HG02884 (cell line): ENCODE data around the gene FAM200B.

ENCODE experiments used
- ATAC-seq: cut with Tn5 transposase; IDR thresholded peaks from one replicate; pipeline ENCODE4 v1.9.1; 2021; ENCODE audit warnings: mild to moderate bottlenecking, moderate library complexity; ENCODE audit not compliant: unreplicated experiment

Gene FAM200B

DNA sequence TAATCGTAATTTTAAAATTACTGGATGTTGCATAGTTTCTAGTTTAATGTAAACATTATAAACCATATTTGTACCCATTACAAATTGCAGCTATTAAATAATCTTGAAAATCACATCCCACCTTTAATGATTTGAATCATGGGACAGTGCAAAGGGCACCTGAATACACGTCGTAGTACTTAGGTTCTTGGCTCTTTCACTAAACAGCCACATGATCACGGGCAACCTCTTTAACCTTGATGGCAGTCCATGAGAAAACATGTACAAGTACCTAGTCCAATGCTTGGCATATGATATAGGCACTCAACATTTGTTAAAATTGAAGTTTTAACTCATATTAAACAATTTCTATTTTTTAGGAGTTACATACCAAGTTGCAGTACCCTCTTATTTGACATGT, 14.6 kb upstream of the FAM200B start:
- no peak for ATAC-seq

DNA sequence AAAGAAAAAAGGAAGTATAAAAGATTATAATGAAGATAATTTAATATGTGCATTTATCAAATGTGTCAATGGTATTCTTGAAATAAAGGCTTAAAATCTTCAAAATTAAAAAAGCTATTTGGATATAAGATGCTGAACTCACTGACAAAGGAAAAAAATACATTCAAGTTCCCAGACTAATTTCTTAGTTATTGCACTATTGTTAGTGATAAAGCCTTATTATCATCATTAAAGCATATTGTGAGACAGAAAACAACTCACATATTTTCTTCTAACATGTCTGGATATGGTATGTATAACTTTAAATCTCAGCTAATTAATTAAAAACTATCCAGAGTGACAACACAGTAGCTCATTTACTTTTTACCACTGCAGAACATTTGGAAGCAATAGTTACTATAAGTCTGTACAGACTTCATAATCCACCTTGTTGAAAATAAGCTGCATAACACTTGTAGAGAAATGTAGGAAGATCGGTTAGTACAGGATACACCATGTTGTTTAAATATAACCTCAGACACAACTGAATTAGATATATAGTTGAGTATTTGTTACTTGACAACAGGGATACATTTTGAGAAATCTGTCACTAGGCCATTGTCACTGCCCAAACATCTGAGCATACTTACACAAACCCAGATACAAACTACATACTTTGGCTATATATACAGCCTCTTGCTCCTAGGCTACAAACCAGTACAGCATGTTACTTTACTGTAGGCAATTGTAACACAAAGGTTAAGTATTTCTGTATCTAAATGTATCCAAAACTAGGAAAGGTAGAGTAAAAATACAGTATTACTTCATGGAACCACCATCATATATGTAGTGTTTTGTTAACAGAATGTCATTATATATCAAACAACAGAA, 12.8 kb upstream of the FAM200B start:
- no peak for ATAC-seq

DNA sequence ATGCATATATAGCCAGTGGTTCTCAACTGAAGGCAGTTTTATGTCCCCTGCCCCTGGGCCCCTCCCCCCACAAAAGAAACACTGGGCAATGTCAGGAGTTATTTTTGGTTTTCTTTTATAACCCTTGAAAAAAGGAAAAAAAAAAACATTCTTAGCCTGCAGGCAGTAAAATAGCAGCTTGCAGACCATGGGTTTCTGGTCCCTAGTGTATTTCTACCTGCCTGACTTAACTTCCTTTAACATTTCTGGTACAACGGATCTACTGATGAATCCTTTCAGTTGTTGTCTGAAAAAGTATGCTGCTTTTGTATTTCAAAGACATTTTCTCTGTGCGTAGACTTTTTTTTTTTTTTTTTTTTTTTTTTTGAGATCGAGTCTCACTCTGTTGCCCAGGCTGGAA, 11.1 kb upstream of the FAM200B start:
- no peak for ATAC-seq

DNA sequence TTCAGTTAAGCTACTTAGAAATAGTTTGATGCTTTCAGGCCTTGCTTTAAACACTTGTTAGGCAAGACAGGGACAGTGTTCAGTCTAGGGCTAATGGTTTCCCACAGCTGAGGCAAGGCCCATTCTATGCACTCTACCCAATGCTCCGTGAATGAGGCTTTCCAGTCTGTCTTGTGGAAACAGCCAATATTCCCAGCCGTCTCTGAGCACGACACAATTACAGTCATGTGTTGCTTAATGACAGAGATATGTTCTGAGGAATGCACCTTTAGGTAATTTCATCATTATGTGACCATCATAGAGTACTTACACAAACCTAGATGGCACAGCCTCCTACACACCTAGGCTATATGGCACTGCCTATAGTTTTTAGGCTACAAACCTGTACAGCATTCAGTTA, 9.5 kb upstream of the FAM200B start:
- ATAC-seq = no peak

DNA sequence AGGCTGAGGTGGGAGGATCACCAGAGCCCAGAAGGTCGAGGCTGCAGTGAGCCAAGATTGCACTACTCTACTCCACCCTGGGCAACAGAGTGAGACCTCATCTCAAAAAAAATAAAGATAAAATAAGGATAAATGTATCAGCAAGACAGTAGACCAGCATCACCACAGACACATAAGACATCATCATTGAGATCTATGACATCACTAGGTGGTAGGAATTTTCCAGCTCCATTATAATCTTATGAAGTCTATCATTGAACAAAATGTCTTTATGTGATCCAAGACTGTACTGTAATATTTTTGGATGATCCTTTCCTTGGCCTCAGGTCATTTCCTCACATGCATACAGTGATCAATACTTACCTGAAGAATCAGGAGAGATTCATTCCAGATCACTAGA, 8.3 kb upstream of the FAM200B start:
- no peak for ATAC-seq

DNA sequence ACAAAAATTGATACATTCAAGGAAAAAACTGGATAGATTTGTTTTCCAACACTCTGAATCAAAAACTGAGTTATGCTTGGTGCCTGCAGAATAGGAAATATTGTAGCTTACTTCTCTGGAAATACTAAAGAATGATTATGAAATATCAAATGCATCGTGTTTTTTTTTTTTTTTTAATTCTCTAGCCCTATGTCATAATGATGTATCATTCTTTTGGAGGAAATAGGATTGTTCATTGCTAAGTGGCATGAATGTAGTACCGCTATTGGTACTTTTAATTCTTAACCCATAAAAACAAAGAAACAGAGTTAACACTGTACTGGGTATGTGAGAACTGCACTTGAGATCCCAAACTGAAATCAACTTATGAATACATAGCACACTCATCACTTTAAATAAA, 7.6 kb upstream of the FAM200B start:
- ATAC-seq = no peak

DNA sequence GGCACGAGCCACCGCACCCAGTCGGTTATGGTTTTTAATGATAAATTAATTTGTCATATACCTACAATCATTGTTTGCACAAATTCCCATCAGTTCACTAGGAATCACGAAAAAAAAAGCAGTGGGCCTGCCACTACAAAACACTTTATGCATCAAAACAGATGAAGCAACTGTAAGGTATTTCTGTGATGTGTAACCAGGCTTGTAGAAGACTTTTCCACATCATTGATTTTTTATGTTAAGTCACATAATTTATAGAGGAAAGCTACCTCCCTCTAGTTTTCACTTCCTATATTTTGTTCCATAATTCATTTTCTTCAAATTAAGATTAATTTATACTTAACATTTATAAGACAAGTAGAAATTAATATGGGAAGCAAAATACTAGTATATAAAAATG, 6.7 kb upstream of the FAM200B start:
- ATAC-seq = no peak

DNA sequence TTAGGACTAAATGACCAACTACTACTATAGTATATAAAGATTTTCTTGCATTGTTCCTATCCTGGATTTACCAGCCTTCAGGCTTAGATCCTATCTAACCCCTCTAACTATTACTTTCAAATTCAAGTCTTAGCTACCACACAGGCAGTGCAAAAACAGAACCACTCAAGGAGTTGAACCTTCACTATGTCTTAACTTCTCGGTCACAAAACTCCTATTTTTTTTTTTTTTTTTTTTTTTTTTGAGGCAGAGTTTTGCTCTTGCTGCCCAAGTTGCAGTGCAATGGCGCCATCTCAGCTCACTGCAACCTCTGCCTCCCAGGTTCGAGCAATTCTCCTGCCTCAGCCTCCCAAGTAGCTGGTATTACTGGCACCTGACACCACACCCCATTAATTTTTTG, 6.3 kb upstream of the FAM200B start:
- no peak for ATAC-seq

DNA sequence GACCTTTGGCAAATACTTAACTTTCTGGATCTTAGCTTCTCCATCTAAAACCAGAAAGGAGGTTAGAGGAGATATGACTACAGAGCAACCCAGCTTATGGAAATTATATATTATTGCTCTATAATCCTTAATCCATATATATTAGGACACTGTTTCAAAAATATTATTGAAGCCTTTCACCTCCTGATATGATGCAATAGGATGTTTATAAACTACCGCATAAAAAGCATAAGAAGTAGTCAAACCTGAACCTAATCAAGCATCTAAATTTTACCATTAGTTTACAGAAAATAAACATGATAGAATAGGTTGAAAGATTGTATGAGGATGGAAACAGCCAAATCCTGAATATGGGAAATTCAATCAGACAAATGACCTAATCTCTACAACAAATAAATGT, 5.6 kb upstream of the FAM200B start:
- ATAC-seq = no peak

DNA sequence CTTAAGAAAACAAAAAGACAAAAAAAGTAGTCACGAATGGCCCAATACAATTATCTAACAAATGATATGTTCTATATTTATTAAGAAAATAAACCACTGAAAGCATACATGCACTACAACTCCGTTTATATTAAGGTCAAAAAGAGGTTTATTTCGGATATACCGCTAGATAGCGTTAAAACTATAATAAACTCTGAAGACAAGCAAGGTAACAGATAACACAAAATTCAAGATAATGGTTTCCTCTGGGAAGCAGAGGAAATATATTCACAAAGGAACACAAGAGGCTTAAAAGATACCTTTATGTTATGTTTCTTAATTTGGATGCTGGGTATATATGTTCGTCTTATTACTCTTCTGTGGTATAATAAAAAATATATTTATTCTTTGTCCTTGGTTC, 4.7 kb upstream of the FAM200B start:
- no peak for ATAC-seq

DNA sequence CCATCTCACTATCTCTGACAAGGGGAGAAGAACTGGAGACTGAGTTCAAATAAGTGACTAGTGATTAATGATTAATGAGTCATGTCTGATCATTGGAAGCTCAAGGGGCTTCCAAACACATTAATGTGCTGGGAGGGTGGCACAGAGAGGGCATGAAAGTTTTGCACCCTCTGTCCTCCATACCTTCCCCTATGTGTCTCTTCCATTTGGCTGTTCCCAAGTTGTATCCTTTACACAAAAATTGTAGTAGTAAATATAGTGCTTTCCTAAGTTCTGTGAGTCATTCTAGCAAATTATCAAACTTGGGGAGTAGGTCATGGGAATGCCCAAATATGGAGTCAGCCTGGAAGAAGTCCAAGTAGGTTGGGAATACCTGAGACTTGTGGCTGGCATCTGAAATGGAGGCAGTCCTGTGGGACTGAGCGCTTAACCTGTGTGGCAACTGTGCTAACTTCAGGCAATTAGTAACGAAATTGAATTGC, 4.1 kb upstream of the FAM200B start:
- ATAC-seq = no peak

DNA sequence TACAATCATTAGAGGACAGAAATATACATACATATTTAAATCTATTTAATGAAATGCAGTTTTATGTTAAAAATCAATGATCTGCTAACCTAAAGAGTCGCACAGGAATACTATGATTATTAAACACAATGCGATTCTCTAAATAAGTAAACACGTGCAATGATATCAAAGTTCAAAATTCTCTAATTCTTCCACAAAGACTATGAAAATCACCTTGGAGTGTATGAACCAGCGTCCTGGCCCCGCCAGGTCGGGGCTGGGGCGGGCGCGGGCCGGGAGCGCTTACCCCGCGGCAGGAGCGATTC, 608 bp upstream of the FAM200B start:
- ATAC-seq = no peak

DNA sequence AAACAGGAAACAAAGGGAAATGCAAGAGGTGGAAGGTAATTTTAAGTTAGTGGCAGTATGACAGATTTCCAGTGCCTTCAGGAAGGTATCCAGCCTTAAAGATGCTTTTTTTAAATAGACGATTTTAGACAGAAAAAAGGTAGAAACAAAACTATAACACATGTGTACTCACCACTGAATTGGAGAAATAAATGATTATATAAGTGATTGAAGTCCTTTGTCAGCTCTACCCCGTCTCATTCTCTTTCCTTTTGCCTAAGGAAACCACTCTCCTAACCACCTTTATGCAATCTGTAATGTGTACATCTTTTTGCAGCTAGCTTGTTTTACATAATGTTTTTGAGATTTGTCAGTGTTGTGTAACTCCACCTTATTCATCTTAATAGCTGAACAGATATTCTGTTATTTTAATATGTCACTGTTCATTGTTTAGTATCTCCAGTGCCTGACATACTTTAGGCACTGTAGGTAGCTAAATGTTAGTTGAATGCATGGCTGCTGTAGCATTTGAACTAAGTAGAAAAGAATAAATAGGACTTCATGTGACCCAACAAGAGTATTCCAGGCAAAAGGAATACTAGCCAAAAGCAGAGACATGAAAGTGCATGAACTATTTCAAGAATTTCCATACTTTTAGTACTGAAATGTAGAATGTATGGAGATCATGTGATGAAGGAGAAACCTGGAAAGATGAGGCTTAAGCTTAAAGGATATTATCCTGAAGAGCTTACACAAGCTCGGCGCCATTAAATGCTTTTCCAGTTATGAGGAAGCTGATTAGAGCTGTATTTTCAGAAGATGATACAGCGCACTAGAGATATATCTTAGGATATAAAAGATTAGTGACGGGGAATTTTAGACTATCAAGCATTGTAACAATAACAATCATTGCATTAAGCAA, 865 bp downstream of the FAM200B start:
- no peak for ATAC-seq

DNA sequence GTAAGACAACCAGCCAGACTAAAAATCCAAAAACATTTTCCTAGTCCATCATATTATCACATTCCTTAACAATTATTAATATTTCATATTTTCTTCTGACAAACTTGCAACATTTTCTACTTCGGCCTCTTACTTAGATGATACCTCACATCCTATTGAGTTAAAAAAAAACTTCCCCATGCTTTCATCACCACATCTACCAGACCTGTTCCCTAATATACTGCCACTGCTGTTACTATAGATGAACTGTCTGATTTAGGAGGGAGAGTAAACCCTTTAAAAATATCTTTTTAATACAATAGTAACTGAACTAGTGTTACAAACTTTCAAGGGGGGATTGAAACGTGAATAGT, 1.5 kb downstream of the FAM200B start:
- ATAC-seq = no peak

DNA sequence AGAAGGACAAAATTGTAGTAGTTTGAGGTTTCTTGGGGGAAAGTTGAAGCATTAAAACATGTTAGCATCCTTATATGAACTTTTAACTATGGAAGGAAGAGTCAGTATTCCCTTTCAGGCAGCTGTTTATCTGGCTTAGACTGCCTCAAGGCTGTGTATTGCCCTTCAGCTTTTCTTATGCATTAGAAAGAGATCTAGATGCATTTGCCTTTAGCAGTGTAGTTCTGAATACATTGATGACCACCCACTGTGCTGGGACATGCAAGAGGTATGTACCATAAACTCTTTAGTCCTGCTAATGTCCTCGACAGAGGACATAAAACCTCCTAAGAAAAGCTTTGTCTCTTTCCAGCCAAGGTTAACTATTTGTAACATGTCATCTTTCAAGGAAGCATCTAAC, 2.9 kb downstream of the FAM200B start:
- no peak for ATAC-seq

DNA sequence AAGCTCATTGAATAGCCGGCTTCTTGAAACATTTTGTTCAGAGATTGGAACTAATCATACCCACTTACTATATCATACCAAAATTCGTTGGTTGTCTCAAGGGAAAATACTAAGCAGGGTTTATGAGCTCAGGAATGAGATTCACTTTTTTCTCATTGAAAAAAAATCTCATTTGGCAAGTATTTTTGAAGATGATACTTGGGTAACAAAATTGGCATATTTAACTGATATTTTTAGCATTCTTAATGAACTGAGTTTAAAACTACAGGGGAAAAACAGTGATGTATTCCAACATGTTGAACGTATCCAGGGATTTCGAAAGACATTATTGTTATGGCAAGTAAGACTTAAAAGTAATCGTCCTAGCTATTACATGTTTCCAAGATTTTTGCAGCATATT, 6.4 kb downstream of the FAM200B start:
- no peak for ATAC-seq

DNA sequence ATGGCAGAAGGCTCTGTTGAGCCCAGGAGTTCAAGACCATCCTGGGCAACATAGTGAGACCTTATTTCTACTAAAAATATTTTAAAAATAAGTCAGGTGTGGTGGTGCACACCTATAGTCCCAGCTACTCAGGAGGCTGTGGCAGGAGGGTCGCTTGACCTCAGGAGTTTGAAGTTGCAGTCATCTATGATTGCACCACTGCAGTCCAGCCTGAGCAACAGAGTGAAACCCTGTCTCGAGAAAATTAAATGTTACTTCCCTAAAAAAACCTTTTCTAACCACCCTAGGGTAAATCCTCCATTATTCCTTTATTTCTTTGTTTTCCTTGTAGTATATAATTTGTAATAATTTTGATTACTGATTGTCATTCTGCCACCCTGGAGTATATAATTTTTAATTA, 7.9 kb downstream of the FAM200B start:
- no peak for ATAC-seq

DNA sequence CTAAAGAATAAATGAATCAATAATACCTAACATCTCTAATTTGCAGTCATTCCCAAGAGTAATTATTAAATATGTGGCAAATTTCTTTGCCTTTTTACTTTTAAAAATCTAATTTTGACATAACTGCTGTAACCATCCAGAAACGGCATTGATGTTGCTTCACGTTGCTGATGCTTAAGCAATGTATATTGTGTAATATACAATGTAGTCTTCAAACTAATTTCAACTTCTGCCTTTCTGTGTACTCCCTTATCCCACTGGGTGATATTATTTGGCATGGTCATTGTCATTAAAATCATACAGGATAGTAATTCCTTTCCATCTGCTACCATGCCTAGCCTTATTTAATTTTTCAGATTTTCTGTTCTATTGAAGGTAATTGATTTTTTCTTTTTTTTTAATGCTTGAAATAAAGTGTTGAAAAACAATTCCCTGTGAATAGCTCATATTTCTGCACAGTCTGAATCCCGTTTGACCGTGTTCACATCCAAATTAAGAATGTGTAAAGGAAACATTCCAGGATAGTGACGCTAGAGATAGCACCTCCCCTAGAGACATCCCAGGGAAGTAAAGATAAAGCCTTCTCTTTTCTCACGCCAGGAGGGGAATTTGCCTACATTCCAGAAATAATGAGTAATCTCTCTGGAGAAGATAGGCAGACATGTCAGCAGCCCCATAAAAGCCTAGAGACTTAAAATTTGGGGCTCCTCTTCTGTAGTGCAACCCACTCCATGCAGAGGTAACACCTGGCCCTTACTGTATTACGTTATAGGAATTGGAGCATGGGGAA, 8.6 kb downstream of the FAM200B start:
- no peak for ATAC-seq

DNA sequence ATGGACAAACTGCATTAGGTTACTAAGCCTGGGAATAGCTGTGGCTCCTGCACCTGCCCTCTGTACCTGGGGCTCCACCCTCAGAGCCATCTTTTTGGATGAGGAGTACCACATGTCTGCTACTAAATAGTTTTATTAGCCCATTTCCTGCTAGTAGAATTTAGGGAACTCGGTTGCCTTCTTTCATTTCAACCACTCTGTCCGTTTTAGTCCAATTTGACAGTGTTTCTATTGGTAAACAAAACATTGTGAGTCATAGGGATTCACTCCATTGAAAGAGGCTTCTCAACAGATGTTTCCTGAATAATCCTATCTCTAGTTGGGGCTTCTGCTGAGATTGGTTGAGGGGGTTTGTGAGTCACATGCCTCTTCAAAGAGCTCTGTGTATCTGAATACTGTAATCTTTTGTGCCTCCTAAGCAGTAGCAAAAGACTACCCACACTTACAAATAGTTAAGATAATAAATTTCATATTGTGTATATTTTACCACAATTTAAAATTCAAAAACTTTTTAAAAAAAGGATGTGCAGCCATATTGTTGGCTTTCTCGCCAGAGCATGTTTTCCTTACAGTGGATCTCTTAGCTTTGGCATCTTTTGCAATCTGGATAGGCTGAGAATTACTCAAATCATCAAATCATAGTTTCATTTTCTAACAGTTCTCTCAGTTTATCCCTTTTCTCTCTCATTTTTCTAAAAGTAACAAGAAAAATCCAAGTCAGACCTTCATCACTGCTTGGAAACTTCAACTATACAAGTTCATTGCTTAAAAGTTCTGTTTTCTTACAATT, 9.9 kb downstream of the FAM200B start:
- ATAC-seq = no peak

DNA sequence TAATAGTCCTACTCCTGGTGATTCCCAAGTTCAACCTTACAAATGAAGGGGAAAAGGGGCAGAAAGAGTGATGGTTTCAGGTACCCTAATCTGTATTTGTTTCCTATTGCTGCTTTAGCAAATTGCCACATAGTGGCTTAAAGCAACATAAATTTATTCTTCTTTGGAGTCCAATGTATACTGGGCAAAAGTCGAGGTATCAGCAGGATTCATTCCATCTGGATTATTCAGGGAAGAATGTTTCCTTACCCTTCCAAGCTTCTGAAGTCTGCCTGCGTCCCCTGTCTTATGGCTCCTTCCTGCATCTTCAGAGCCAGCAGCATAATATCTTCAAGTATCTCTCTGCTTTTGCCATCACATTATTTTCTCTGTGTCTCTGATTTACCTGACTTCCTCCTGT, 11.0 kb downstream of the FAM200B start:
- no peak for ATAC-seq

DNA sequence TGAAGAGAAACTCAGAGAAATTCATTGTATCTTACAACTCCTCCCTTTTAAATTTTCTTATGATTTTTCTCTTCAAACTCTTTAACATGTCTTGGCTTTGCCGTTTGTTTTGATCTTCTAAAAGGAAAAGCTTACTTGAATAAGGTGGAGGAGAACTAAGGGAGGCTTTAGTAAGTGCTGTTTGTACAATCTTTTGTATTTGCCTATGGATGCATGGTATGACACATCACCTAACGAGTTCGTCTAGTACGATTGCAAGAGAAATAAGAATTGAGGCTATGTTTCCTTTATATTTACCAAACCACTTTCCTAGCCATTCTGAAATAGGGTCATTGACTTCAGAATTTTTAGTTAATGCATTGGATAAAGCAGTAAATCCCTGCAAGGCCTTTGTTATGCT, 12.8 kb downstream of the FAM200B start:
- no peak for ATAC-seq
